Peyer's patch (tissue), 4 donors: ENCODE data around the gene LGI1. TPM values are rescaled to one million over a fixed set of nuclear protein-coding genes. Genes with fewer than 3 reads are reported as not detected.

Experiments
- DNase-seq, 3 donors: peaks; one replicate each; pipeline ENCODE4 v3.0.0-alpha.2; 2017 to 2019
- H3K27ac ChIP-seq, 4 donors: fragments of 200-600 bp; sonication (generic); one replicate each; pipeline ENCODE4 v1.5.1; 2016 to 2019
- H3K27me3 ChIP-seq, 2 donors: fragments of 200-600 bp; sonication (generic); one replicate each; pipeline ENCODE4 v1.5.1; 2019
- H3K36me3 ChIP-seq, 3 donors: fragments of 200-600 bp; sonication (generic); one replicate each; pipeline ENCODE4 v1.5.1; 2016 to 2019
- H3K4me1 ChIP-seq, 4 donors: fragments of 200-600 bp; sonication (generic); one replicate each; pipeline ENCODE4 v1.5.1; 2016 to 2019
- H3K4me3 ChIP-seq, 4 donors: fragments of 200-600 bp; sonication (generic); 1 replicate in 3 of 4; 2 replicates in 1 of 4; pipeline ENCODE4 v1.5.1; 2016 to 2019; ENCODE audit warnings: mild to moderate bottlenecking in 1 of 4
- H3K9me3 ChIP-seq, 4 donors: fragments of 200-600 bp; sonication (generic); one replicate each; pipeline ENCODE4 v1.5.1; 2016 to 2019; ENCODE audit warnings: mild to moderate bottlenecking in 1 of 4
- CTCF ChIP-seq, 6 experiments: fragments of 450-650 bp in 4 of 6; fragments of 200-600 bp in 2 of 6; sonication (generic) in 1 of 6; IDR thresholded peaks; one replicate each; pipeline ENCODE4 v1.5.1; 2017 to 2019; ENCODE audit warnings: antibody characterized with exemption in 6 of 6, mild to moderate bottlenecking in 3 of 6, moderate library complexity in 1 of 6
- POLR2A ChIP-seq, 2 donors: fragments of 450-650 bp; IDR thresholded peaks; one replicate each; pipeline ENCODE4 v1.5.1; 2017; ENCODE audit warnings: antibody characterized with exemption in 2 of 2, mild to moderate bottlenecking in 2 of 2, moderate library complexity in 2 of 2
- total RNA-seq, 4 donors: library from RNA; depleted of rRNA; stranded (reverse); fragments of >200 nt; gene quantifications; one replicate each; pipeline ENCODE4 v1.1.0, GENCODE V29; 2016

LGI1 gene
- total RNA-seq, 4 donors from 2014 or later, result 1.1 to 1.9 TPM; not detected in 2

- TF ChIP-seq POLR2A (IDR thresholded peaks at IDR 0.05) (no peak), CTCF (IDR thresholded peaks at IDR 0.05) (peak in 4 of 6 experiments; percentile 51 to 68 (median 60))
Observed at GRCh38 chr10:93813507-93814465, 56.0 kb downstream of the LGI1 start.

GRCh38 chr10:93815304-93816096, 57.8 kb downstream of the LGI1 start:
- H3K27ac ChIP-seq, result no peak overlapping the region
- no peak for DNase-seq
- no peaks in the 10 kb centered on the region for H3K36me3 ChIP-seq
- TF ChIP-seq CTCF (IDR thresholded peaks at IDR 0.05) (no peak), POLR2A (IDR thresholded peaks at IDR 0.05) (no peak)
- H3K4me1 ChIP-seq, result no peaks in the 10 kb centered on the region
- no peaks in the 10 kb centered on the region for H3K27me3 ChIP-seq
- H3K4me3 ChIP-seq, result no peak overlapping the region
- H3K9me3 ChIP-seq, result no peaks in the 10 kb centered on the region

More at GRCh38 chr10:93813507-93814465, 56.0 kb downstream of the LGI1 start:
- H3K4me1 ChIP-seq, result no peaks in the 10 kb centered on the region
- H3K9me3 ChIP-seq, result no peaks in the 10 kb centered on the region
- H3K27ac ChIP-seq, result peak overlapping the region in 1 of 4 donors; percentile 19
- no peaks in the 10 kb centered on the region for H3K27me3 ChIP-seq
- no peaks in the 10 kb centered on the region for H3K36me3 ChIP-seq
- peak; percentile 21 to 80 (median 79) for DNase-seq
- no peak overlapping the region for H3K4me3 ChIP-seq

GRCh38 chr10:93816123-93816747, 58.5 kb downstream of the LGI1 start:
- Histone ChIP-seq H3K9me3 (no peaks in the 10 kb centered on the region), H3K27me3 (no peaks in the 10 kb centered on the region), H3K36me3 (no peaks in the 10 kb centered on the region), H3K4me1 (peaks cover 0 to 6% (median 0%) of the 10 kb centered on the region in 4 donors), H3K27ac (no peak overlapping the region), H3K4me3 (no peak overlapping the region)
- TF ChIP-seq CTCF (IDR thresholded peaks at IDR 0.05) (peak in 4 of 6 experiments; percentile 43 to 79 (median 74)), POLR2A (IDR thresholded peaks at IDR 0.05) (no peak)
- DNase-seq, result peak; percentile 35 to 80 (median 75)

- Histone ChIP-seq H3K27ac (no peak overlapping the region), H3K36me3 (no peaks in the 10 kb centered on the region), H3K27me3 (no peaks in the 10 kb centered on the region), H3K4me3 (no peak overlapping the region), H3K9me3 (no peaks in the 10 kb centered on the region), H3K4me1 (peaks cover 0 to 6% (median 0%) of the 10 kb centered on the region in 4 donors)
- no peak for DNase-seq
- no peak for TF ChIP-seq CTCF (IDR thresholded peaks at IDR 0.05)
- TF ChIP-seq POLR2A (IDR thresholded peaks at IDR 0.05), result no peak
Observed at GRCh38 chr10:93818086-93818485, 60.4 kb downstream of the LGI1 start.

GRCh38 chr10:93819520-93819919, 61.8 kb downstream of the LGI1 start:
- TF ChIP-seq CTCF (IDR thresholded peaks at IDR 0.05) (no peak), POLR2A (IDR thresholded peaks at IDR 0.05) (no peak)
- Histone ChIP-seq H3K4me3 (no peak overlapping the region), H3K27me3 (no peaks in the 10 kb centered on the region), H3K27ac (no peak overlapping the region), H3K36me3 (no peaks in the 10 kb centered on the region), H3K4me1 (peaks cover 0 to 6% (median 0%) of the 10 kb centered on the region in 4 donors), H3K9me3 (no peaks in the 10 kb centered on the region)
- no peak for DNase-seq
